HepG2 (cell line): ENCODE measurements around the gene CDK7. TPM values are rescaled to one million over a fixed set of nuclear protein-coding genes. Genes with fewer than 3 reads are reported as not detected.

Source experiments
- ATAC-seq: fragments of 200-7000 bp; cut with Tn5 transposase; 3 replicates; pipeline ENCODE4 v1.9.1; 2020; ENCODE audit warnings: mild to moderate bottlenecking, moderate library complexity
- BruUV-seq: library from RNA; stranded (reverse); fragments of 400-500 nt; replicated peaks from 2 replicates; lab custom pipeline; 2021; lab: Mats Ljungman, UMichigan
- CTCF ChIA-PET: fragments of 300-600 bp; formaldehyde crosslinking; extraction: SDS; loops from one replicate; lab custom pipeline; 2021; ENCODE audit warnings: low total read pairs, inconsistent platforms, low intra/inter-chr PET ratio; lab: Yijun Ruan, JAX
- POLR2A ChIA-PET: fragments of 350-600 bp; sonication (Branson Sonifier 250); formaldehyde crosslinking; loops from one replicate; lab custom pipeline; 2020; ENCODE audit warnings: antibody characterized with exemption, inconsistent platforms; lab: Yijun Ruan, JAX
- DNase-seq: peaks from one replicate; pipeline ENCODE4 v3.0.0-alpha.2; 2015; ENCODE audit warnings: low spot score
- FAIRE-seq: peaks from 3 replicates; lab custom pipeline; 2011; peaks lifted over from hg19 to GRCh38; lab: Jason Lieb, UNC
- H2AFZ ChIP-seq: one replicate; pipeline ENCODE4 v1.6.1; 2011; ENCODE audit warnings: low read length, inconsistent platforms
- H3K27ac ChIP-seq: fragments of 300-600 bp; 3 replicates; pipeline ENCODE4 v1.8.0; 2011; ENCODE audit warnings: mixed run types, mild to moderate bottlenecking, mixed read lengths, low read length, inconsistent platforms; ENCODE audit not compliant: insufficient read depth; ENCODE audit errors: extremely low read length
- H3K27me3 ChIP-seq, 2 experiments: fragments of 200-600 bp in 1 of 2; 2 replicates in 1 of 2; 3 replicates in 1 of 2; pipeline versions ENCODE4 v1.6.0 to v1.8.0; 2011; ENCODE audit warnings: low read length in 2 of 2, mild to moderate bottlenecking in 2 of 2, moderate library complexity in 2 of 2, inconsistent platforms in 1 of 2; ENCODE audit not compliant: insufficient read depth in 2 of 2, control insufficient read depth in 1 of 2
- H3K36me3 ChIP-seq, 2 experiments: fragments of 200-600 bp in 1 of 2; replicated peaks in 1 of 2; 2 replicates in 1 of 2; 3 replicates in 1 of 2; pipeline versions ENCODE4 v1.5.1 to v1.8.0; 2011; ENCODE audit warnings: low read length in 2 of 2, inconsistent platforms in 1 of 2; ENCODE audit not compliant: insufficient read depth in 2 of 2, control insufficient read depth in 1 of 2
- H3K4me1 ChIP-seq: 2 replicates; pipeline ENCODE4 v1.5.1; 2012; ENCODE audit warnings: low read length, inconsistent platforms; ENCODE audit not compliant: insufficient read depth
- H3K4me2 ChIP-seq: 2 replicates; pipeline ENCODE4 v1.6.0; 2011; ENCODE audit warnings: low read depth, low read length, inconsistent platforms
- H3K4me3 ChIP-seq, 3 experiments: fragments of 200-600 bp in 1 of 3; sonication (generic), shearing (Covaris generic) in 1 of 3; replicated peaks in 1 of 3; 2 replicates each; pipeline ENCODE4 v1.5.1; 2011 to 2016; ENCODE audit warnings: low read length in 3 of 3, inconsistent platforms in 2 of 3, low read depth in 2 of 3, mild to moderate bottlenecking in 2 of 3, control low read depth in 1 of 3, mixed read lengths in 1 of 3; ENCODE audit not compliant: insufficient read depth in 1 of 3
- H3K79me2 ChIP-seq: one replicate; pipeline ENCODE4 v1.6.1; 2011; ENCODE audit warnings: low read length, inconsistent platforms; ENCODE audit not compliant: insufficient read depth
- H3K9ac ChIP-seq: 2 replicates; pipeline ENCODE4 v1.6.0; 2011; ENCODE audit warnings: mild to moderate bottlenecking, low read depth, low read length, inconsistent platforms; ENCODE audit not compliant: insufficient read depth
- H3K9me3 ChIP-seq: 2 replicates; pipeline ENCODE4 v1.5.1; 2012; ENCODE audit warnings: mild to moderate bottlenecking, low read length
- H4K20me1 ChIP-seq: 2 replicates; pipeline ENCODE4 v1.6.0; 2011; ENCODE audit warnings: inconsistent platforms, mild to moderate bottlenecking, low read length, moderate library complexity; ENCODE audit not compliant: insufficient read depth
- KDM1A ChIP-seq: IDR thresholded peaks from 2 replicates; pipeline ENCODE4 v1.6.1; 2016; ENCODE audit warnings: missing compliant biosample characterization
- MBNL3 ChIP-seq: fragments of 250-450 bp; sonication (Bioruptor Pico); conservative IDR thresholded peaks from 2 replicates; pipeline ENCODE4 v1.8.0; 2022; ENCODE audit warnings: mild to moderate bottlenecking, inconsistent platforms
- MXI1 ChIP-seq: IDR thresholded peaks from 3 replicates; pipeline ENCODE4 v1.6.1; 2012; ENCODE audit warnings: low read depth, low read length, inconsistent platforms, borderline replicate concordance
- SRSF1 ChIP-seq: fragments of 200-400 bp; formaldehyde crosslinking; optimal IDR thresholded peaks from 2 replicates; pipeline ENCODE3; 2017; ENCODE audit warnings: mild to moderate bottlenecking, low read depth, low read length, moderate library complexity
- TEAD3 ChIP-seq: optimal IDR thresholded peaks from 2 replicates; pipeline ENCODE3; 2016; ENCODE audit warnings: borderline replicate concordance
- ZNF260 ChIP-seq: sonication (generic); formaldehyde crosslinking; IDR thresholded peaks from 2 replicates; pipeline ENCODE4 v1.4.0; 2020; ENCODE audit warnings: missing genetic modification reagents, low read depth, mild to moderate bottlenecking, borderline replicate concordance
- WGBS: methylation state at CpG from one replicate; pipeline ENCODE4 v1.1.6; 2017; ENCODE audit warnings: low lambda C conversion rate; 5-methylcytosine and 5-hydroxymethylcytosine counted together
- in situ Hi-C: cut with HindIII; loops from 2 replicates; pipeline ENCODE4 v1.10.0; 2017; ENCODE audit warnings: low pct_unique_long_range_greater_than_20kb; ENCODE audit not compliant: extremely low pct_ligation_motif_present
- intact Hi-C: fragments of 100-400 bp; cut with micrococcal nuclease; formaldehyde crosslinking; loops from one replicate; pipeline ENCODE4 v1.10.0; 2022; ENCODE audit not compliant: unreplicated experiment
- polyA plus RNA-seq, 8 experiments: library from polyadenylated mRNA; depleted of rRNA in 3 of 8; stranded (reverse) in 7 of 8; unstranded in 1 of 8; fragments of >200 nt; fragmentation: Illumina TruSeq in 4 of 8; extraction: Trizol in 4 of 8; gene quantifications; 2 replicates each; pipeline versions ENCODE4 v1.2.1 to v1.2.3, GENCODE V29; 2011 to 2016; ENCODE audit warnings: low read depth in 4 of 8, missing spikeins in 1 of 8, mixed read lengths in 1 of 8; ENCODE audit not compliant: insufficient read depth in 1 of 8
- total RNA-seq, 5 experiments: library from RNA; depleted of rRNA; stranded (reverse); fragments of >200 nt; fragmentation: Illumina TruSeq; extraction: Trizol; gene quantifications; 2 replicates each; pipeline ENCODE4 v1.2.3, GENCODE V29; 2016; ENCODE audit warnings: low read depth in 1 of 5
- TF ChIP-seq, protein P1 (sequence below): fragments of 450-650 bp; IDR thresholded peaks from 2 replicates; pipeline ENCODE4 v1.6.1; 2017; ENCODE audit warnings: mild to moderate bottlenecking

CDK7 gene
- total and polyA plus RNA-seq, 2 of the 13 experiments (the other 11 are each of a cell fraction or from before 2014, with no cell fraction given), result 41.2 to 54.9 TPM

DNA sequence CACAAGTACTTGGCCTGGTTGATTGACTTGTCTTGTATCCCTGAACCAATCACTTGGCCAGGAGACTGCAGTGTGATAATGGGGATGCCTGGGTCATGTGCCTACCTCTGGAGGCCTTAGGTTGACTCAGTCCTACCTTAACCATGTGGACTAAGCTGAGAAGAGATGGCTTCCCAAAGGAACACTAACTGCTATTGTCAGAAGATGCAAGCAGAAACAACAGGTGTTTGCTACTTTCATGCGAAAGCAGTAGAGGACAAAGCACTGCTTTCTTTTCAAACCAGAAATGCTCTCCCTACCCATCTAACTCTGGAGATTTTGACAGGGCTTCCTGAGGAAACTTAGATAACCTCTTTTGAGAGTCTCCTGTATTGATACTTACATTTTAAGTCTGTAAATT lies 22.9 kb downstream of the CDK7 start:
- ChIA-PET CTCF (no interaction called here), POLR2A (interaction anchor here (0.7 kb wide), 1 partner anchor 74 kb away, joined by 3 read pairs; no protein-coding TSS in a partner anchor)
- intact Hi-C loops (no loop called here), in situ Hi-C loops (no loop called here)
- TF ChIP-seq SRSF1, result no peak
- TF ChIP-seq MBNL3 (CRISPR knock-in tag), result no peak
- no peak for TF ChIP-seq MXI1
- no peak for TF ChIP-seq KDM1A (CRISPR knock-in tag)
- TF ChIP-seq, protein P1, sequence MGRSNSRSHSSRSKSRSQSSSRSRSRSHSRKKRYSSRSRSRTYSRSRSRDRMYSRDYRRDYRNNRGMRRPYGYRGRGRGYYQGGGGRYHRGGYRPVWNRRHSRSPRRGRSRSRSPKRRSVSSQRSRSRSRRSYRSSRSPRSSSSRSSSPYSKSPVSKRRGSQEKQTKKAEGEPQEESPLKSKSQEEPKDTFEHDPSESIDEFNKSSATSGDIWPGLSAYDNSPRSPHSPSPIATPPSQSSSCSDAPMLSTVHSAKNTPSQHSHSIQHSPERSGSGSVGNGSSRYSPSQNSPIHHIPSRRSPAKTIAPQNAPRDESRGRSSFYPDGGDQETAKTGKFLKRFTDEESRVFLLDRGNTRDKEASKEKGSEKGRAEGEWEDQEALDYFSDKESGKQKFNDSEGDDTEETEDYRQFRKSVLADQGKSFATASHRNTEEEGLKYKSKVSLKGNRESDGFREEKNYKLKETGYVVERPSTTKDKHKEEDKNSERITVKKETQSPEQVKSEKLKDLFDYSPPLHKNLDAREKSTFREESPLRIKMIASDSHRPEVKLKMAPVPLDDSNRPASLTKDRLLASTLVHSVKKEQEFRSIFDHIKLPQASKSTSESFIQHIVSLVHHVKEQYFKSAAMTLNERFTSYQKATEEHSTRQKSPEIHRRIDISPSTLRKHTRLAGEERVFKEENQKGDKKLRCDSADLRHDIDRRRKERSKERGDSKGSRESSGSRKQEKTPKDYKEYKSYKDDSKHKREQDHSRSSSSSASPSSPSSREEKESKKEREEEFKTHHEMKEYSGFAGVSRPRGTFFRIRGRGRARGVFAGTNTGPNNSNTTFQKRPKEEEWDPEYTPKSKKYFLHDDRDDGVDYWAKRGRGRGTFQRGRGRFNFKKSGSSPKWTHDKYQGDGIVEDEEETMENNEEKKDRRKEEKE, result no peak
- no peak for TF ChIP-seq TEAD3
- no peak for TF ChIP-seq ZNF260 (CRISPR knock-in tag)
- Histone ChIP-seq H4K20me1 (no peaks in the 10 kb centered on the region), H3K9me3 (no peaks in the 10 kb centered on the region), H3K36me3 (peaks cover 5 to 57% of the 10 kb centered on the region in 2 experiments), H3K4me2 (no peak overlapping the region), H3K27me3 (no peaks in the 10 kb centered on the region), H2AFZ (no peak overlapping the region), H3K27ac (no peak overlapping the region), H3K4me3 (no peak overlapping the region), H3K9ac (no peak overlapping the region), H3K4me1 (no peaks in the 10 kb centered on the region), H3K79me2 (no peaks in the 10 kb centered on the region)
- FAIRE-seq (no peak), DNase-seq (no peak), ATAC-seq (no peak)
- BruUV-seq, result no TSS peak
- 92% methylated on average over 1 of the region's 1 CpG for WGBS
